ENCODE data around the gene ALPL.

DNA sequence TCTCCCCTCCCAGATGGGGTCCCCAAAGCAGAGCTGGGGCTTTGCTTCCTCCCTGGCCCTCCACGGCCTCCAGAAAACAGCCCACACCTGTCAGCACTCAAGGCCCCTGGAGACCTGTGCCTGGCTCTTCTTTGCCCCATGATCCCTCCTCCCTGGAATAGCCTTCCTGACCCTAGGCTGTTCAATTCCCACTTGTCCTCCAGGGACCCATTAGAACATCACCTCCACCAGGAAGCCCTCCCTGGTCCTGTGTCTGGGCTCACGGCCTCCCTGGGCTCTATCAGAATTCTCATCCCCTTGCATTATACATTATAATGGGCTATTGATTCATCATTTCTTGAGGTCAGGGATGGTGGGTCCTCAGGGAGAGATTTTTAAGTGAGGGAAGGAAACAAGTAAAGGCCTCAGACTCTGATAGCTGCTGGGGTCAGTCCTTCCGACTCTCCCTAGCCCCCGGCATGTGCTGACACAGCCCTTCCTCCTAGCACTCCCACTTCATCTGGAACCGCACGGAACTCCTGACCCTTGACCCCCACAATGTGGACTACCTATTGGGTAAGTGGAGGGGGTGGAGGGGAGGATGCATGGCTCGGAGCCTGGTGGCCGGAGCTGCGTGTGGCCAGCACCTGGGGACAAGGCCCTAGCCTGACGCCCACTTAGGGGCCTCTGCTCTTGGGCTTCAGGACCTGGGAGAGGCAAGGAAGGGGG lies 60.8 kb downstream of the ALPL start:
- TF ChIP-seq, protein P1, sequence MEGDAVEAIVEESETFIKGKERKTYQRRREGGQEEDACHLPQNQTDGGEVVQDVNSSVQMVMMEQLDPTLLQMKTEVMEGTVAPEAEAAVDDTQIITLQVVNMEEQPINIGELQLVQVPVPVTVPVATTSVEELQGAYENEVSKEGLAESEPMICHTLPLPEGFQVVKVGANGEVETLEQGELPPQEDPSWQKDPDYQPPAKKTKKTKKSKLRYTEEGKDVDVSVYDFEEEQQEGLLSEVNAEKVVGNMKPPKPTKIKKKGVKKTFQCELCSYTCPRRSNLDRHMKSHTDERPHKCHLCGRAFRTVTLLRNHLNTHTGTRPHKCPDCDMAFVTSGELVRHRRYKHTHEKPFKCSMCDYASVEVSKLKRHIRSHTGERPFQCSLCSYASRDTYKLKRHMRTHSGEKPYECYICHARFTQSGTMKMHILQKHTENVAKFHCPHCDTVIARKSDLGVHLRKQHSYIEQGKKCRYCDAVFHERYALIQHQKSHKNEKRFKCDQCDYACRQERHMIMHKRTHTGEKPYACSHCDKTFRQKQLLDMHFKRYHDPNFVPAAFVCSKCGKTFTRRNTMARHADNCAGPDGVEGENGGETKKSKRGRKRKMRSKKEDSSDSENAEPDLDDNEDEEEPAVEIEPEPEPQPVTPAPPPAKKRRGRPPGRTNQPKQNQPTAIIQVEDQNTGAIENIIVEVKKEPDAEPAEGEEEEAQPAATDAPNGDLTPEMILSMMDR (IDR thresholded peaks at IDR 0.05; ENCODE audit: low read depth, low read length), result no peak
- no peak for TF ChIP-seq EZH2phosphoT487 (IDR thresholded peaks at IDR 0.05; ENCODE audit: low read depth)

Data from OCI-LY3 (cell line).